ENCODE measurements around the gene SIPA1L3. TPM values are rescaled to one million over a fixed set of nuclear protein-coding genes. Genes with fewer than 3 reads are reported as not detected.

Gene SIPA1L3
- total and polyA plus RNA-seq, 12 donors: 2.8 to 24.2 (median 12.3) TPM

- ATAC-seq (no peak), DNase-seq (no peak)
- Histone ChIP-seq H3K4me1 (peaks cover 0 to 3% (median 0%) of the 10 kb centered on the region in 9 donors), H3K9me3 (no peaks in the 10 kb centered on the region), H3K4me3 (no peak overlapping the region), H3K27ac (no peak overlapping the region), H3K27me3 (no peaks in the 10 kb centered on the region), H3K36me3 (no peaks in the 10 kb centered on the region)
- no peak for TF ChIP-seq CTCF (IDR thresholded peaks at IDR 0.05)
- intact Hi-C loops (cut with DNase I): no loop called here
- 85 to 90% methylated on average over 10 of the region's 10 CpGs for WGBS, 2 donors
Observed at GRCh38 chr19:37983153-37983552, 76.1 kb downstream of the SIPA1L3 start.

DNA sequence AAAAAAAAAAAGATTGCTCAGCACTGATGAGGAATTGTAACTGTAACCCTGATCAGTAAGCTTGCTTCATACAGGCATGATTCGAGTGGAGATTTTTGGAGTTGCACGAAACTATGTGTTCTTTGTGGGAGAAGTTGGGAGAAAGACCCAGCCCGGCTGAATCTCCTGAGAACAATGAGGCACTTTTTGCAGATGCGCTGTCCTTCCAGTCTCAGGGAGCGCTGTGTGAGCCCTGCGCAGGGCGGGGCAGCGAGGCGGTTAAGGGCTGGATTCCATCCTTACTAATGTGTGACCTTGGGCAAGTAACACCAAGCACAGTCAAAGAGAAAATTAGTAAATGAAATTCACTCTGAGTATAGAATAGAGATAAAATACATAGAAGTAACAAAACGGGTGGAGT lies 76.9 kb downstream of the SIPA1L3 start:
- 84 to 87% methylated on average over 10 of the region's 10 CpGs for WGBS, 2 donors

GRCh38 chr19:37986048-37986750 lies 79.2 kb downstream of the SIPA1L3 start:
- TF ChIP-seq CTCF (IDR thresholded peaks at IDR 0.05): no peak
- no peaks in the 10 kb centered on the region for H3K9me3 ChIP-seq
- no peaks in the 10 kb centered on the region for H3K27me3 ChIP-seq
- 62 to 69% methylated on average over 10 of the region's 10 CpGs for whole genome bisulfite sequencing, 2 donors
- no peaks in the 10 kb centered on the region for H3K4me1 ChIP-seq
- ATAC-seq (no peak), DNase-seq (no peak)
- no peaks in the 10 kb centered on the region for H3K36me3 ChIP-seq
- H3K27ac ChIP-seq: no peak overlapping the region
- intact Hi-C loops (cut with DNase I): no loop called here
- H3K4me3 ChIP-seq: no peak overlapping the region

More for the DNA sequence above, 76.9 kb downstream of the SIPA1L3 start:
- no peak for TF ChIP-seq CTCF (IDR thresholded peaks at IDR 0.05)
- no peaks in the 10 kb centered on the region for H3K9me3 ChIP-seq
- no peak overlapping the region for H3K27ac ChIP-seq
- H3K4me1 ChIP-seq: peaks cover 0 to 2% (median 0%) of the 10 kb centered on the region in 9 donors
- no peak overlapping the region for H3K4me3 ChIP-seq
- no peaks in the 10 kb centered on the region for H3K27me3 ChIP-seq
- ATAC-seq (no peak), DNase-seq (no peak)
- no peaks in the 10 kb centered on the region for H3K36me3 ChIP-seq
- intact Hi-C loops (cut with DNase I): no loop called here

- Histone ChIP-seq H3K4me1 (no peaks in the 10 kb centered on the region), H3K9me3 (no peaks in the 10 kb centered on the region), H3K36me3 (no peaks in the 10 kb centered on the region), H3K4me3 (no peak overlapping the region), H3K27me3 (no peaks in the 10 kb centered on the region), H3K27ac (no peak overlapping the region)
- ATAC-seq: no peak
- intact Hi-C loops (cut with DNase I): no loop called here
- WGBS, 2 donors: 79 to 82% methylated on average over 12 of the region's 12 CpGs
- no peak for TF ChIP-seq CTCF (IDR thresholded peaks at IDR 0.05)
- DNase-seq: no peak
Observed at GRCh38 chr19:37987356-37988332, 80.6 kb downstream of the SIPA1L3 start.
